ENCODE data around the gene SUZ12. TPM values are rescaled to one million over a fixed set of nuclear protein-coding genes. Genes with fewer than 3 reads are reported as not detected.
"Not testable (repeated sequence)": the region's sequence is repeated elsewhere in the genome, so short reads cannot be mapped to it uniquely, and the experiment has no call there.

Gene SUZ12
- polyA plus RNA-seq (2011; rRNA removed) (16.4 and 24.1 TPM in 2 replicates), polyA minus RNA-seq (2011; rRNA and poly(A)+ RNA removed) (6.7 and 14.0 TPM in 2 replicates)

- H3K4me3 ChIP-seq (ENCODE audit: low read depth, low read length): peak within 1 kb of the TSS; percentile 76
- CTCF ChIA-PET; H3K27me3 ChIP-seq (ENCODE audit: control insufficient read depth, insufficient read depth, low read length); H3K9me3 ChIP-seq (ENCODE audit: control insufficient read depth, insufficient read depth, low read length): not testable (repeated sequence)
- DNase-seq (ENCODE audit: low read depth, low spot score): peak; percentile 61
- POLR2A ChIA-PET: interaction anchor here (0.6 kb wide), 1 partner anchor 52 kb away, joined by 3 read pairs; no protein-coding TSS in a partner anchor
- peak within 1 kb of the TSS; percentile 68 for H3K27ac ChIP-seq (ENCODE audit: low read depth, low read length)
Observed at GRCh38 chr17:31936615-31937609, at the start of gene SUZ12. Gene SUZ12, plus strand, starts transcription at chr17:31937007. Its CDS starts 240 bp downstream, at chr17:31937247.

- no peak for DNase-seq (ENCODE audit: low read depth, low spot score)
- POLR2A ChIA-PET: interaction anchor here (0.6 kb wide), 1 partner anchor 463 kb away, joined by 3 read pairs; no protein-coding TSS in a partner anchor
- H3K4me3 ChIP-seq (ENCODE audit: low read depth, low read length): no peak overlapping the region
- H3K27me3 ChIP-seq (ENCODE audit: control insufficient read depth, insufficient read depth, low read length): no peaks in the 10 kb centered on the region
- H3K9me3 ChIP-seq (ENCODE audit: control insufficient read depth, insufficient read depth, low read length): no peaks in the 10 kb centered on the region
- CTCF ChIA-PET: interaction anchor here (0.6 kb wide), 1 partner anchor 127 kb away, joined by 3 read pairs; no protein-coding TSS in a partner anchor
- no peak for TF ChIP-seq CTCF (IDR thresholded peaks at IDR 0.05; ENCODE audit: low read depth, low read length)
- H3K27ac ChIP-seq (ENCODE audit: low read depth, low read length): no peak overlapping the region
Observed at GRCh38 chr17:31888124-31888523, 48.7 kb upstream of the SUZ12 start.

GRCh38 chr17:31900877-31901276 lies 35.9 kb upstream of the SUZ12 start:
- CTCF ChIA-PET: interaction anchor here (0.5 to 2.1 kb wide), 17 partner anchors 11 to 802 kb away, joined by 3 to 19 read pairs (median 4); partner anchors contain the start of gene COPRS
- POLR2A ChIA-PET: interaction anchor here (0.5 to 1.1 kb wide), 4 partner anchors 10 to 41 kb away, joined by 3 read pairs; no protein-coding TSS in a partner anchor
- no peak for TF ChIP-seq CTCF (IDR thresholded peaks at IDR 0.05; ENCODE audit: low read depth, low read length)
- Histone ChIP-seq H3K4me3 (ENCODE audit: low read depth, low read length) (peak overlapping the region; percentile 95), H3K9me3 (ENCODE audit: control insufficient read depth, insufficient read depth, low read length) (no peaks in the 10 kb centered on the region), H3K27ac (ENCODE audit: low read depth, low read length) (no peak overlapping the region), H3K27me3 (ENCODE audit: control insufficient read depth, insufficient read depth, low read length) (no peaks in the 10 kb centered on the region)
- DNase-seq (ENCODE audit: low read depth, low spot score): no peak

GRCh38 chr17:31902693-31903092 lies 34.1 kb upstream of the SUZ12 start:
- Histone ChIP-seq H3K27ac (ENCODE audit: low read depth, low read length) (no peak overlapping the region), H3K4me3 (ENCODE audit: low read depth, low read length) (no peak overlapping the region), H3K27me3 (ENCODE audit: control insufficient read depth, insufficient read depth, low read length) (no peaks in the 10 kb centered on the region), H3K9me3 (ENCODE audit: control insufficient read depth, insufficient read depth, low read length) (no peaks in the 10 kb centered on the region)
- DNase-seq (ENCODE audit: low read depth, low spot score): no peak
- no peak for TF ChIP-seq CTCF (IDR thresholded peaks at IDR 0.05; ENCODE audit: low read depth, low read length)
- ChIA-PET POLR2A (no interaction called here), CTCF (interaction anchor here (2.1 kb wide), 1 partner anchor 9 kb away, joined by 19 read pairs; no protein-coding TSS in a partner anchor)

- no peaks in the 10 kb centered on the region for H3K9me3 ChIP-seq (ENCODE audit: control insufficient read depth, insufficient read depth, low read length)
- DNase-seq (ENCODE audit: low read depth, low spot score): no peak
- no peaks in the 10 kb centered on the region for H3K27me3 ChIP-seq (ENCODE audit: control insufficient read depth, insufficient read depth, low read length)
- ChIA-PET POLR2A (no interaction called here), CTCF (no interaction called here)
- H3K4me3 ChIP-seq (ENCODE audit: low read depth, low read length): no peak overlapping the region
- H3K27ac ChIP-seq (ENCODE audit: low read depth, low read length): no peak overlapping the region
- no peak for TF ChIP-seq CTCF (IDR thresholded peaks at IDR 0.05; ENCODE audit: low read depth, low read length)
Observed at GRCh38 chr17:31903401-31903800, 33.4 kb upstream of the SUZ12 start.

Data from AG04450 (cell line).